Measurements from ENCODE around the gene DUS1L.

The DUS1L gene

DNA sequence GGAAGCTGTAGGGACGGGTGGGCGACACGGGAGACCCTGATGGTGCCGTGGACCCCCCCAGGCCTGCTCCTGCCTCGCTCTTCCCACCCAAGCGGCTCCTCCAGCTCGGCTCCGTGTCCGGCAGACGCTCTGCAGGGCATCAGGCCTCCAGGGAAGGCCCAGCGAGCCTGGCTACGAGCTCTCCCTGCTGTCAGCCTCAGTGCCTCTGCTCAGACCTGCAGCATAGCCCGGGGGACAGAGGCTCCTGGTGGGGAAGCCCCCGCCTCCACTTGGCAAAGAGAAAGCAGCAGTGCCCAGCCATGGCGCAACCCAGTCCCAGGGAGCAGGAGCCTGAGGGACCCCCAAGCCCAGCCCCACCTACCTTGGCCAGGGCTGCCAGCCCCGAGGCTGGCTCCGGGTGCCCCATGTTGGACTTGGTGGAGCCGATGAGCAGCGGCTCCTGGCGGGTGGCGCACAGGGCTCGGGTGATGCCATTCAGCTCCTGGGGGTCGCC lies 26.5 kb upstream of the DUS1L start:
- DNase-seq (ENCODE audit: low read depth) = peak; percentile 2
- TF ChIP-seq, protein P1, sequence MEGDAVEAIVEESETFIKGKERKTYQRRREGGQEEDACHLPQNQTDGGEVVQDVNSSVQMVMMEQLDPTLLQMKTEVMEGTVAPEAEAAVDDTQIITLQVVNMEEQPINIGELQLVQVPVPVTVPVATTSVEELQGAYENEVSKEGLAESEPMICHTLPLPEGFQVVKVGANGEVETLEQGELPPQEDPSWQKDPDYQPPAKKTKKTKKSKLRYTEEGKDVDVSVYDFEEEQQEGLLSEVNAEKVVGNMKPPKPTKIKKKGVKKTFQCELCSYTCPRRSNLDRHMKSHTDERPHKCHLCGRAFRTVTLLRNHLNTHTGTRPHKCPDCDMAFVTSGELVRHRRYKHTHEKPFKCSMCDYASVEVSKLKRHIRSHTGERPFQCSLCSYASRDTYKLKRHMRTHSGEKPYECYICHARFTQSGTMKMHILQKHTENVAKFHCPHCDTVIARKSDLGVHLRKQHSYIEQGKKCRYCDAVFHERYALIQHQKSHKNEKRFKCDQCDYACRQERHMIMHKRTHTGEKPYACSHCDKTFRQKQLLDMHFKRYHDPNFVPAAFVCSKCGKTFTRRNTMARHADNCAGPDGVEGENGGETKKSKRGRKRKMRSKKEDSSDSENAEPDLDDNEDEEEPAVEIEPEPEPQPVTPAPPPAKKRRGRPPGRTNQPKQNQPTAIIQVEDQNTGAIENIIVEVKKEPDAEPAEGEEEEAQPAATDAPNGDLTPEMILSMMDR (IDR thresholded peaks at IDR 0.05; ENCODE audit: insufficient read depth, low read depth, low read length, missing control alignments) = no peak
- no peak overlapping the region for H3K4me3 ChIP-seq (ENCODE audit: low read depth, low read length)

DNA sequence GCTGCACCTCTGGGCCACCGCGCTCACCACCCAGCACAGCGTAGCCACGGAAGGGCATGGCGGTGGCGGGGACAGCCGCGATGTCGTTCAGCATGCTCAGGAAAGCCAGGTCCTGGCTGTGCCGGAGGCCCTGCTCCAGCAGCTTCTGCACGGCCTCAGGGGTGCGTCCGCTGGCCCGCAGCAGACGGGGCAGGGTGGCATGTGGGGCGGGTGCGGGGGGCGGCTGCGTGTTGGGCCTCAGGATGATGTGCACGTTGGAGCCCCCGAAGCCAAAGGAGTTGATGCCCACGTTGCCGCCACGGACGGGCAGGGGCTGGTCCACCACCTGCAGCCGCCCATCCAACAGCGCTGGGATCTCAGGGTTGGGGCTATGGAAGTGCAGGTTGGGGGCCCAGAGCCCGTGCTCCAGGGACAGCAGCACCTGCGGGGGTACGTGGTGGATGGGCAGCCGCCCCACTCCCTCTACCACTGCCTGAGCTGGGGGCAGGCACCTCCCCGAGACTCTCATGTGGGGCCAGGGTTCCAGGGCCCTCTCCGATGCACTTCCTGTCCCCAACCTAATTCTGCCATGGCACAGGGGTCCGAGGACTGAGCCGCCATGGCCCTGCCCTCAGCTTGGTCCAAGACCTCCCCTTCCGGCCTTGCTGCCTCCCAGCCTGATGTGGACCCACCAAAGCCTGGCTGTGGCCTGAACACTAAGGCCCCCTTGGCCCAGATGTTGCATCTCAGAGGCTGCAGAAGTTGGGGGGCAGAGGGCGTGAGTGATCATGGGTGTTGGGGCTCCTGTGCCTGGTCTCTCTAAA lies 25.9 kb upstream of the DUS1L start:
- peak; percentile 3 for DNase-seq (ENCODE audit: low read depth)

DNA sequence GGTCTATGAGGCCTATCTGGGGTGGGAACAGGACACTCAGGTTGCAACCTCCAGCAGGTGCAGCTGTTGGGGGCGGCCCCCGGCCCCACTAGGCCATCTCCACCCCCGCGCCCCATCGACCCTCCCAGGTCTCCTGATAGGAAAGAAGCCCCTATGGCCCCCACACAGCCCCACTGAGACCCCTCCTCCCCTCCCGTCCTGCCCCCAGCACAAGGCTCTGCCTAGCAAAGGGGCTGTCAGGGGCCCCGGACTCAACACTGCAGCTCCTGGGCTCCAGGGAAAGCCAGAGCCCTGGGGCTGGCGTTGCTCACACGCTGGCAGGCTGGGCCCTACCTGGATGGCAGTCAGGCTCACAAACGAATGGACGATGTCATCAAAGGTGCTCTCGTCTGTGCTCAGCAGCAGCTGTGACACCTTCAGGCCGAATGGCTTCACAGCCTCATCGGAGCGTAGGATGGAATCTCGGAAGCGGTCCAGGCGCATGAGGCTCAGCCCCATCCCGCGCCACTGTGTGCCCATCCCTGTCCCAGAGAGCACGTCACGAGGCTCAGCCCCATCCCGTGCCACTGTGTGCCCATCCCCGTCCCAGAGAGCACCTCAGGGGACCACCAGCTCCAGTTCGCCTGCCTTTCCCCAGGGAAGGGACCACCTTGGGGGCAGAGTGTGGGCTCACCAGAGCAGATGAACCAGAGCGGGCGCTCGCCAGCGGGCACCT lies 25.1 kb upstream of the DUS1L start:
- no peak overlapping the region for H3K4me3 ChIP-seq (ENCODE audit: low read depth, low read length)
- DNase-seq (ENCODE audit: low read depth) = peak; percentile 3
- TF ChIP-seq, protein P1 (IDR thresholded peaks at IDR 0.05; ENCODE audit: insufficient read depth, low read depth, low read length, missing control alignments) = no peak

More for the DNA sequence above, 25.9 kb upstream of the DUS1L start:
- TF ChIP-seq, protein P1 (IDR thresholded peaks at IDR 0.05; ENCODE audit: insufficient read depth, low read depth, low read length, missing control alignments) = no peak
- no peak overlapping the region for H3K4me3 ChIP-seq (ENCODE audit: low read depth, low read length)

DNA sequence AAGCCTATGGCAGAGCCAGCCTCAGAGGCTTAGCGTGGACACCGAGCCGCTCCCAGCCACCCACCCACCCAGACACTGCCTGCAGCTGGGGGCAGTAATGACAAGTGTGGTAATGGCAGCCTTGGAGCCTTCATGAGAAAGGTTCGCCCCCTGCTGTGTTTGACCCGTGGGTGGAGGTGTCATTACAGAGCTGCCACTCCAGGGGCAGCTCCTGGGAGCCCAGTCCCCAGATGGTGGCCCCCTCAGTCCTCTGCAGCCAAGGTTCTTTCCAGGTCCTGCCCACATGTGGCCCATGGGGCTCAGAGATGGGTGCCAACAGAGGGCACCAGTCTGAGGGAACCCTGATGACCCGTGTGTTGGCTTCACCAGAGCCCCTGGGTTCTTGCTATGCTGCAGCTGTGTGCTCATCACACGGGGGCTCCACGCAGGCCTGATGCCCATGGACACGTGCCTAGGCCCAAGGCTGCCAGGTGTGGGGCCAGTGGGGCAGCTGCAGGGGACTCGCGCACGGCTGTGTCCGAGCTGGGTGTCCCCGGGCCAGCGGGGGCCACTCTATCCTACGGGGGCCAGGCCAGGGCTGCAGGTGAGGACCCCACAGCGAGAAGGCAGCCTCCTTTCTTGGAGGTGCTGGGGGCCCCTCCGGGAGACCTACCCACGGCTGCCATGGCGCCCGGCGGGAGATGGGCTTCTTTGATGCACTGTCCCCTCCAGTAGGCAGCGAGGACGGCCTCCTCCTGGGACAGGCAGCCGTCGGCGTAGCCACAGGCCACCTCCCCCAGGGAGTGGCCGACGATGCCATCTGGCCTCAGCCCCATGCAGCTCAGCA lies 24.3 kb upstream of the DUS1L start:
- H3K4me3 ChIP-seq (ENCODE audit: low read depth, low read length) = no peak overlapping the region
- DNase-seq (ENCODE audit: low read depth) = no peak
- TF ChIP-seq, protein P1 (IDR thresholded peaks at IDR 0.05; ENCODE audit: insufficient read depth, low read depth, low read length, missing control alignments) = no peak

DNA sequence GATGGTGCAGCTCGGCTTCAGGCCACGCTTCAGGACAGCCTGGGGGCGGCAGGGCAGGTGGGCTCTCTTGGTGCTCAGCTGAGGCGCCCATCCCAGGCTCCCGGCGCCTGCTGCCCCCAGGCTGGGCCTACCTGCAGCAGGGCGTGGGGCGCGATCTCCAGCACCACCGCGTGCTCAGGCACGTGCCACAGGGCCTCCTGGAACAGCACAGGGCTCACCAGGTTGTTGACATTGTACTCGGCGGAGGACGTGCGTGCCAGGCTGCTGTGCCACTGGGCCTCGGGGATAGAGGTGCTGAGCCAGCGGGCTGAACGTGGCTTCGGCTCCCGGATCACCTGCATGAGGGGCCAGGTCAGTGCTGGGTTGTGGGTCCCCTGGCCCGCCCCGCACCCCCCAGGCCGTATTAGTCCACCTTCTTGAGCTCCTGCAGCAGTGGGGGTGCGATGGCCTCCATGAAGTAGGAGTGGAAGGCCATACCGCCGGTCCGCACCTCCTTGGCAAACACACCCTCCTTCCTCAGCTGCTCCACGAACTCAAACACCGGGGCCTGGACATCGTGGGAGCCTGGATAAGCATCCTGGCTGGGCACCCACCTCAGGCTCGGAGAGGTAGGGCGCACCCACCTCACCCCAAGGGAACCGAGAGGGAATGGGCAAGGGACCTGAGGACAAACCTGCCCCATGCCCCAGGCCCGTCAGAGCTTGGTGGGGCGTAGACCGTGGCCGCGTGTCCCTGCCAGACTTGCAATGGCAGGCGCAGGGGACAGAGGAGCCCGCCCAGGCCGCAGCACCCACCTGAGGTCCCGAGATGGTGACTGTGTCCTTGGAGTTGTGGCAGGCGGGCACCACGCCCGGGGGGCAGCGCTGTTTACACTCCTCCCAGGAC lies 23.5 kb upstream of the DUS1L start:
- H3K4me3 ChIP-seq (ENCODE audit: low read depth, low read length) = no peak overlapping the region
- TF ChIP-seq, protein P1 (IDR thresholded peaks at IDR 0.05; ENCODE audit: insufficient read depth, low read depth, low read length, missing control alignments) = no peak
- DNase-seq (ENCODE audit: low read depth) = no peak

All from GM12865 (cell line).